NCI-H446 (cell line): ENCODE results near the gene TRIP11.

Experiments
- DNase-seq, 2 experiments: peaks; one replicate each; lab custom pipeline; 2025; lab: John Stamatoyannopoulos, UW

The TRIP11 gene

DNA sequence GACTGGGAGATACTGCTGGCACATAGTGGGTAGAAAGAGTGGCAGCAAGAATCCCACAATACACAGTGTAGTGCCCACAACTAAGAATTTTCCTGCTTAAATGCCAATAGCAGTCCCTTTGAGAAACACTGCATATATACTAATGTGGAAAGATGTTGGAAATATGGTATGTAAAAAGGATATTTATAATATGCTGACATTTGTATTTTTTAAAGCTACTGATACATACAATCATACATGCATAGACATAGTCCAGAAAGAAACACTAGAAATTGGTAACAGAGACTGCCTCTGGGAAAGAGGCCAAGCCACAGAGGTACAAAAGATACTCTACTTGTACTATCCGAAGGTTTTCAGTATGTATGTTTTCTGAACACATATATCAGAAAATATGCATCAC lies 30.3 kb downstream of the TRIP11 start:
- DNase-seq, result no peak

- no peak for DNase-seq
Observed at GRCh38 chr14:92005019-92005418, 34.8 kb downstream of the TRIP11 start.

- no peak for DNase-seq
Observed at GRCh38 chr14:92004062-92004461, 35.8 kb downstream of the TRIP11 start.

- no peak for DNase-seq
Observed at GRCh38 chr14:91998667-91999570, 40.9 kb downstream of the TRIP11 start.

- no peak for DNase-seq
Observed at GRCh38 chr14:91997492-91997891, 42.4 kb downstream of the TRIP11 start.

DNA sequence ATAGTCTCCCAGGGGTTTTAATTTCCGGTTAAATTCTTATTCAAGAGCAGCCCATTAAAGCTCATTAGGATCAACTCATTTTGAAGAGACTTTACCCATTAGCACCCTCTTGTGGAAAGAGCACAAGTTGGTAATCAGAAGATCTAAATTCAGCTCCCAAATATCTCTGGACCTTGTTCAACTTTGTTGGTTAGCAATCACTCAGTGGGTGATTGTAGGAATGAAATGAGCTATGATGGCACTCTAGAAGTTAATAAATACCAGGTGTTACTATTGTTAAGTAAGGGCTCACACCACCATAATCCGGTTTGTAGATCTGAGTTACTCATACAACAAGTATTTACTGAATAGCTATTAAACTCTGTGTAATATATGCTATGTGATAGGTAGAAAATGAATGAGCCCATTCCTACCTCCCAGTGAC lies 42.9 kb downstream of the TRIP11 start:
- peak; percentile 39 to 61 for DNase-seq

DNA sequence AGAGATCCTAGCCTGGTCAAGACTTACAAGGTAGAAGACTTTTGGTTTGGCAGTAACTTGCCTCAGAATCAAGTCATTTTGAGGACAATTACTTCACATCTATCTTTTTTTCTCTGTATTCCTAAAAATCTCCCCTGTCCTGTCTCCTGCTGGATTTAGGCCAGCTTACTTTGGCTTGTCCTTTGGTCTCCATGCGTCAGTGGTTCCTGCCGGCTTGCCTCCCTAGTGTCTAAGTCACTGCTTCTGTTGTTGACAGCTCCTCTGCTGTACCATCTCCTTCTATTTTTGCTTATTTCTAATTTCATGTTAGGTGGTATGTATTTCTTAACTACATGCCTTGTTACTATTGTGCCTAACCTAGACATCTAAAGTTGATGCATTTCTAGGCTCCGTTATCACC lies 52.7 kb downstream of the TRIP11 start:
- peak in 1 of 2 experiments; percentile 5 for DNase-seq

DNA sequence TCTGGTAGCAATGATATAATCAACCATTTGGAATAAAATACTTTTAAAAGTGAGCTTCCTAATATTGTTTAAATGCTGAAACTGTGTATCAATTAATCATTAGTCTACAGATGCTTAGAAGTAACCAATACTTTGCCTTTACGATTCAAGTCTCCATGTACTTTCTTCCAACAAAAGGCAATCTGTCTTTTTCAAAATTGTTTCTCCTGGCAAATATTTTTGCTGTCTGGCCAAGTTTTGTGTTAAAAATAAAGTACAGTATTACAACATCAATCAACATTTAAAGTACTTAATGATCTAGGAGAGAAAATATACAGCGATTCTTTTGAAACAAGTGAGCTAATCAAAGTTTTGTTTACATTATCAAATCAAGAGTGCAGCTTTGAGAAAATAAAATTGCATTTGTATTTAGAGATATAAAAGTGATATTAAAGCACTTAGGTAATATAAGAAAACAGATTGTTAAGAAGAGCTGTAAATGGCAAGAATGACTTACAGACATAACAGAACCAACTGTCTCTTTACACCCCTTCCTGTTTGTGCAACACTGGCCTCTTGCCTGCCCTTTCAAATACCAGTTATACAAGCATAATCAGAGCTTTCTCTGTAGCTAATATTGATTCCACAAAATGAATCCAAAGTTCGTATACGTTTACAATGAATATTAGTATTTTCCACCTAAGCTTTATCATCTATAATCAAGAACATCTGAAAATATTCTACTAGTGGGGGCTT lies 54.2 kb downstream of the TRIP11 start:
- DNase-seq, result peak in 1 of 2 experiments; percentile 29

- peak in 1 of 2 experiments; percentile 9 for DNase-seq
Observed at GRCh38 chr14:91985008-91985407, 54.9 kb downstream of the TRIP11 start.

- peak in 1 of 2 experiments; percentile 3 for DNase-seq
Observed at GRCh38 chr14:91983588-91983987, 56.3 kb downstream of the TRIP11 start.

- DNase-seq, result no peak
Observed at GRCh38 chr14:91980157-91980556, 59.7 kb downstream of the TRIP11 start.

GRCh38 chr14:91977884-91978283 lies 62.0 kb downstream of the TRIP11 start:
- DNase-seq, result no peak

DNA sequence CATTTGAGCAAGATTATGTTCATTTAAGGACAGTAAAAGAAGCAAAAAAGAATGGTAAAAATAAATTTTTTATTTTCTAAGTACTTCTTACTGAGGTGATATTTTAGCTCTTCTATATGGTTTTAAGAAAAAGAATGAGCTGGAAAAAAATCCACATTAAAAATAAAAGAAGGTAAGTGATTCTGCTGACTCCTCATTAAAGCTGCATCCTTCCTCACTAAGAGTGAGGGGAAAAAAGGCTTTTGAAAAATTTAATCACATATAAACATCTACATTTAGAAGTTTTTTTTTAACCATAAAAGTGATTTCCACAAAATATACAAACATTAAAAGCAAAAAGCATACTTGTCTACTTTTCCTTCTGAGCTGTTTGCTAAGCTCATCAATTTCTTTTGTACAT lies 64.1 kb downstream of the TRIP11 start:
- DNase-seq, result no peak

DNA sequence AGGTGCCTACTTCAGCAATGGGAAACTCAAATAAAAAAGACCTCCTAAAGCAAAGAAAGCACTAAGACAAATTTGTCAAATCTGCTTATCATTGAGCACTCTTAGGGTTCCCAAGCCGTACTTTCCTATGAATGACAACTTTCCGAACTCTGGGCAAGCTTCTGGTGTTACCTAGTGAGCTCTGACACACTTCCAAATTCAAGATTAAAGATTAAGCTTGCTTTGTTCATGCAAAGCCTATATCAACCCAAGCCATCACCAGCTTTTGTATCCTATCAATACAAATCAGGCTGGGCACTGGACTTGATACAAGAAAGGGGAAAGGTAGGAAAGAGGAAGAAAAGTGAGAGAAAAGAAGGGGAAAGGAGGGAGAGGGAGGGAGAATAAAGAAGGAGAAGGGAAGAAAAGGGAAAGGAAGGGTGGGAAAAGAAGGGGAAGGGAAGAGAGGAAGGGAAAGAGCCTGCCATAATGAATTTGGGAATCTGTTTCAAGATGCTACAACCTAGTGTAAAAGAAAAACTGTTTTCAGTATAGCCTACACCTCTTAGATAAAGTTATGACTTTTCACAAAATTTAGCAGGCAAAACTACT lies 68.6 kb downstream of the TRIP11 start:
- no peak for DNase-seq

GRCh38 chr14:91968280-91968679 lies 71.6 kb downstream of the TRIP11 start:
- DNase-seq, result no peak

DNA sequence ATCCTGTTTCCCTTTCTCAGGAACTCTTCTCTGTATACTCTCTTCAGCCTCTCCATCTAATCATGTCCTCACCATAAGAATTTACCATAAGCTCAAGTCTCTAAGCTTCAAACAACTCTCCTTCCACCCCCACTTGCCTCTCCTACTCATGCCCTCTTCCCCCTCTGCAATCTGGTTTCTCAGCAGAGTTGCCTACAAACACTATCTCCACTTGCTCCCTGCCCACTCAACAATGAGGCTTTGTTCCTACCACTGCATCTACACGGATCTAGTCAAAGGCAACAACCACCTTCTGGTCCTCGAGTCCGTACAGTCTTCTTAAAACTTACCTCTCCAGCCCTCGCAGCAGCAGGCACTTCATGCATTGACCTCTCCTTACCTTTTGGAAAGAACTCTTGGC lies 75.1 kb downstream of the TRIP11 start:
- DNase-seq, result no peak

DNA sequence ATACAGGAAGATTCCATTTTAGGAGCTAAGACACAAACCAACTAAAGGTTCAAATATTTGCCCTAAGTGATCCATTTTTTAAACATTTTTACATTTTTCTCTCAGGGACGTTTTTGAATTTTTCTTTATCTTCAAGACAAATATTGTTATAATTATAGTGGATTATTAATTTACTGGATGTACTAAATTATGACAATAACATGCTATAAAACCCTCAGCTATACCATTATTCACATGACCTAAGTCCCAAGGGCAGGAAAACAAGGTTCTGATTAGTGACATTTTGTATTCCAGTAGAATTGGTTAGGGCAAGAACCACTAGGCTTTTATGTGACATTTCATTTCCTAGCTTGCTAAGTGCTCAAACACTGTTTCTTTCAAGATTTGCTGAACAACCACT lies 75.8 kb downstream of the TRIP11 start:
- no peak for DNase-seq

DNA sequence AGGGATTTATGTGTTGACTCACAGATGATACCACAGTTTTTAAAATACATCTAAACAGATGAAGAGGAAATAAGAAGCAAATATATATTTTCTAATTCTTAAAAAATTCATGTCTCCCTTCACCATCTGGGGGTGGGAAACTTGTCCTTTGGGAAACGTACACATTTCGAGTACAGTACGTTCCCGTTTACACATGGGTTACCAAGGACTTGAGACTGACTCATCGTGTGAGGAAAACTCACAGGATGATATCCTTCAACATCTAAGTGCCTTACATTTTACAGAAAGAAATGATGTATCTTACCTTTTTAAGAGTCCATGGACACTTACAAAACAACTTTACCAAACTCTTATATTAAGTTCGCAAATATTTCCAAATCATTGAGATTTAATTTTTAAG lies 76.4 kb downstream of the TRIP11 start:
- DNase-seq, result no peak

DNA sequence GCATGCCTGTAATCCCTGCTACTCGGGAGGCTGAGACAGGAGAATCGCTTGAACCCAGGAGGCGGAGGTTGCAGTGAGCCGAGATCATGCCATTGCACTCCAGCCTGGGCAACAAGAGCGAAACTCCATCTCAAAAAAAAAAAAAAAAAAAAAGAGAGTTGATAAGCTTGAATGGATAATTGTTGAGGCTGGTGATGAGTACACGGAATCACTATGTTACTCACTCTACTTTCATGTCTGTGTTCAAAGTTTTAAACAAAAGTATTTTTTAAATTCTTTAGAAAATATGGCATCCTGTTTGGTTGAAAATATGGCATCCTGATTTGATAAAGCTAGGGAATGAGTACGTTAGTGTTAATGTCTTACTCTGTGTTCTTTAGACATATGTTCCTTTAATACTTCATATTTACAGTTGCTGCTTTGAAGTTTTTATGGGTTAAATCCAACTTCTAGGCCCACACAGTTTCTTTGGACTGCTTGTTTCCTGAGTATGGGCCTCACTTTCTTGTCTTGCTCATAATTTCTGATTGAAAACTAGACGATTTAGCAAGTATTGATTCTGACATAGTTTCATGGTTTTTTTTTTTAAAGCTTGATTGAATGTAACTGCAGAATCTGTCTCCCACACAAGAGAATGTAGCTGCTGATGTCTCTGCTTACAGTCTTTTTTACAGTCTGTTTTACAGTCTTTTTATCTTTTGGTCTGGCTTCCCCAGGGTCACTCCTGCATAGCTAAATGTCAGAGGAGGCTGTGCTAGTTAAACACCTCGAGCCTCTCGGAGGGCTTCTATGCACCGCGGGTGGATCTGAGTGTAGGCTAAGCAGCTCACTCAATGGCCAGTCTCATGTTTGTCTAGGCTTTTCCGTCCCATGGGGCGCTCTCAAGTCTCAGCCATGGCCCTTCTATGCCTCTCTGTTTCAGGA lies 78.3 kb downstream of the TRIP11 start:
- no peak for DNase-seq

- no peak for DNase-seq
Observed at GRCh38 chr14:91957876-91958313, 82.0 kb downstream of the TRIP11 start.

DNA sequence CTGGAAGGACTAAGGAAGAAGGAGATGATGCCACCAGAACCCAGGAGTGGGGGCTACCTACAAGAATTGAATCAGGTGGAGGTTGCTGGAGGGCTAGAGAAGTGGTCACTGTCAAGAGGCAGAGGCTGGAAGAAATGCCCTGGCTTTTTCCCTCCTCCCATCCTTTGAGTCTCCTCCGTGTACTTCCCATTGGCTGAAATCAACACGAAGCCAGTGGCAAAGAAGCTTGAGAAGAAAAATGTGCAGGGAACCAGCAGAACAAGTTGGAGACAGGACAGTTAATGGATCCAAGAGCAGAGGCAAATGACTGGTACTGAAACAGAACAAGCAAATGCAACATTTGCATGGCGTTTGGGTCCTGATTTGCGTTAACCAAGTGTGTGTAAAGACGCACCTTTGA lies 83.2 kb downstream of the TRIP11 start:
- DNase-seq, result no peak

DNA sequence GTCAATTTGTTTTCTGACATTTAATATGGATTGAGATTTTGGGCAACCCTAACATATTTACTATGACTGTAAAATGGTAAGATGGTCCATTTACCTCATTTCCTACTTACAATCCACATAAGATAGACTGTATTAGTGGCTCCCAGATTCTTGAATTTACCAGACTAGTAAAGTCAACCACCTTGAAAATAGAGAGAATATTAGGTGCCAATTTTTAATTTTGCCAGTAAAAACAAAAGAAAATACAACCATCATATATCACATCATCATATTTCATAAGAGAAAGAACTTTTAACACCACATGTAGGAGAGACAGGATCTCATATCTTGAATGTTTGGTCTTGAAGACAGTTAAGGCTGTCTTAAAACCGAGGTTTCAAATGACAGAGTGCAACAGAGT lies 84.7 kb downstream of the TRIP11 start:
- DNase-seq, result no peak
